Astrocyte (in vitro differentiated cells and primary cell): ENCODE results near the gene ACOX3.

Experiments used
- CTCF ChIP-seq: IDR thresholded peaks from 2 replicates; pipeline ENCODE4 v1.5.1; 2011; ENCODE audit warnings: low read depth, mild to moderate bottlenecking, inconsistent platforms, low read length, moderate library complexity; ENCODE audit not compliant: insufficient read depth
- EZH2 ChIP-seq: IDR thresholded peaks from 2 replicates; pipeline ENCODE4 v1.6.1; 2012; ENCODE audit warnings: mild to moderate bottlenecking, low read length, inconsistent platforms; ENCODE audit not compliant: insufficient read depth

GRCh38 chr4:8396762-8397406 lies 43.6 kb downstream of the ACOX3 start:
- TF ChIP-seq CTCF (no peak), EZH2 (no peak)
